H1 (cell line): ENCODE results near the gene THBS3. TPM values are rescaled to one million over a fixed set of nuclear protein-coding genes. Genes with fewer than 3 reads are reported as not detected.

Experiments used
- CTCF ChIA-PET: fragments of 300-600 bp; sonication (Branson Sonifier 250); formaldehyde crosslinking; loops from one replicate; lab custom pipeline; 2021; ENCODE audit not compliant: partially characterized antibody; lab: Charles Lee
- POLR2A ChIA-PET: fragments of 300-600 bp; sonication (Branson Sonifier 250); formaldehyde crosslinking; loops from one replicate; lab custom pipeline; 2021; ENCODE audit warnings: inconsistent platforms; ENCODE audit not compliant: partially characterized antibody; lab: Charles Lee
- DNase-seq, 2 experiments: peaks; one replicate each; pipeline versions ENCODE4 v3.0.0 to v3.0.0-alpha.2; 2010 to 2022; ENCODE audit warnings: low spot score in 2 of 2, low read depth in 1 of 2, mixed read lengths in 1 of 2
- FAIRE-seq: peaks from 2 replicates; lab custom pipeline; 2011; peaks lifted over from hg19 to GRCh38; lab: Jason Lieb, UNC
- H2AFZ ChIP-seq: 2 replicates; pipeline ENCODE4 v1.8.1; 2012; ENCODE audit warnings: low read length, inconsistent platforms
- H2AK5ac ChIP-seq: 2 replicates; pipeline ENCODE4 v1.6.1; 2013; ENCODE audit warnings: low read depth, low read length
- H2BK120ac ChIP-seq: replicated peaks from 2 replicates; pipeline ENCODE3; 2013; ENCODE audit warnings: low read depth, low read length, inconsistent platforms
- H2BK12ac ChIP-seq: 2 replicates; pipeline ENCODE4 v1.6.1; 2013; ENCODE audit warnings: low read depth, low read length
- H2BK15ac ChIP-seq: 2 replicates; pipeline ENCODE4 v1.6.1; 2013; ENCODE audit warnings: low read length
- H2BK20ac ChIP-seq: 2 replicates; pipeline ENCODE4 v1.6.1; 2013; ENCODE audit warnings: low read length
- H2BK5ac ChIP-seq: 2 replicates; pipeline ENCODE4 v1.6.1; 2013; ENCODE audit warnings: low read depth, low read length
- H3K14ac ChIP-seq: 2 replicates; pipeline ENCODE4 v1.6.1; 2013; ENCODE audit warnings: inconsistent platforms; ENCODE audit not compliant: insufficient read length
- H3K18ac ChIP-seq: 2 replicates; pipeline ENCODE4 v1.6.1; 2013; ENCODE audit warnings: low read length; ENCODE audit errors: extremely low read depth
- H3K23ac ChIP-seq: 2 replicates; pipeline ENCODE4 v1.6.1; 2013; ENCODE audit warnings: inconsistent platforms; ENCODE audit not compliant: insufficient read length
- H3K23me2 ChIP-seq: 2 replicates; pipeline ENCODE4 v1.6.1; 2013; ENCODE audit warnings: low read depth, low read length
- H3K27ac ChIP-seq: 2 replicates; pipeline ENCODE4 v1.6.1; 2011; ENCODE audit warnings: low read depth, low read length, inconsistent platforms
- H3K27me3 ChIP-seq, 4 experiments: replicated peaks in 1 of 4; 1 replicate in 1 of 4; 2 replicates in 3 of 4; pipeline versions ENCODE4 v1.6.1 to v1.8.1; 2011 to 2013; ENCODE audit warnings: low read length in 3 of 4, mild to moderate bottlenecking in 3 of 4, inconsistent platforms in 2 of 4, mixed read lengths in 2 of 4, moderate library complexity in 1 of 4; ENCODE audit not compliant: control insufficient read depth in 3 of 4, insufficient read depth in 3 of 4; ENCODE audit errors: extremely low read depth in 1 of 4
- H3K36me3 ChIP-seq, 4 experiments: 2 replicates each; pipeline versions ENCODE4 v1.6.1 to v1.8.1; 2011 to 2013; ENCODE audit warnings: mild to moderate bottlenecking in 4 of 4, low read length in 3 of 4, moderate library complexity in 2 of 4, control low read depth in 1 of 4, inconsistent platforms in 1 of 4; ENCODE audit not compliant: insufficient read depth in 4 of 4, control insufficient read depth in 2 of 4
- H3K4ac ChIP-seq: replicated peaks from 2 replicates; pipeline ENCODE3; 2013; ENCODE audit warnings: low read length, low read depth, mixed read lengths, inconsistent platforms; ENCODE audit not compliant: insufficient read length
- H3K4me1 ChIP-seq, 4 experiments: replicated peaks in 1 of 4; 1 replicate in 1 of 4; 2 replicates in 3 of 4; pipeline versions ENCODE4 v1.6.1 to v1.8.1; 2011 to 2013; ENCODE audit warnings: low read length in 3 of 4, inconsistent platforms in 2 of 4, mixed read lengths in 1 of 4; ENCODE audit not compliant: insufficient read depth in 4 of 4, control insufficient read depth in 3 of 4
- H3K4me2 ChIP-seq, 2 experiments: 2 replicates each; pipeline versions ENCODE4 v1.6.1 to v1.8.1; 2011 to 2013; ENCODE audit warnings: low read depth in 2 of 2, low read length in 2 of 2, control low read depth in 1 of 2, inconsistent platforms in 1 of 2, mild to moderate bottlenecking in 1 of 2; ENCODE audit not compliant: insufficient read depth in 1 of 2
- H3K4me3 ChIP-seq, 4 experiments: fragments of 200-600, 300-600 bp in 1 of 4; sonication (generic), shearing (Covaris generic), sonication (Bioruptor Twin) in 1 of 4; 2 replicates each; pipeline versions ENCODE4 v1.5.1 to v1.8.1; 2011 to 2016; ENCODE audit warnings: low read length in 4 of 4, low read depth in 3 of 4, control low read depth in 2 of 4, inconsistent platforms in 2 of 4, mild to moderate bottlenecking in 2 of 4, mixed read lengths in 1 of 4, moderate library complexity in 1 of 4; ENCODE audit not compliant: insufficient read depth in 2 of 4; ENCODE audit errors: extremely low read depth in 1 of 4
- H3K56ac ChIP-seq: replicated peaks from 2 replicates; pipeline ENCODE3; 2013; ENCODE audit warnings: low read depth, mild to moderate bottlenecking, mixed read lengths, low read length, inconsistent platforms; ENCODE audit not compliant: insufficient read length
- H3K79me1 ChIP-seq: 2 replicates; pipeline ENCODE4 v1.6.1; 2013; ENCODE audit warnings: low read depth, low read length, control low read depth
- H3K79me2 ChIP-seq, 2 experiments: 2 replicates each; pipeline versions ENCODE4 v1.6.1 to v1.8.1; 2012 to 2013; ENCODE audit warnings: low read length in 2 of 2, mild to moderate bottlenecking in 2 of 2, inconsistent platforms in 1 of 2; ENCODE audit not compliant: insufficient read depth in 2 of 2, control insufficient read depth in 1 of 2
- H3K9ac ChIP-seq, 4 experiments: replicated peaks in 1 of 4; 1 replicate in 1 of 4; 2 replicates in 3 of 4; pipeline versions ENCODE4 v1.6.1 to v1.8.1; 2011 to 2013; ENCODE audit warnings: low read depth in 3 of 4, low read length in 3 of 4, control low read depth in 2 of 4, mild to moderate bottlenecking in 2 of 4, moderate library complexity in 2 of 4, inconsistent platforms in 1 of 4; ENCODE audit errors: extremely low read depth in 1 of 4
- H3K9me3 ChIP-seq, 2 experiments: 2 replicates each; pipeline versions ENCODE4 v1.6.1 to v1.8.1; 2012 to 2013; ENCODE audit warnings: mild to moderate bottlenecking in 2 of 2, moderate library complexity in 2 of 2, control low read depth in 1 of 2, inconsistent platforms in 1 of 2, low read depth in 1 of 2, low read length in 1 of 2, mixed read lengths in 1 of 2; ENCODE audit not compliant: insufficient read depth in 2 of 2
- H4K20me1 ChIP-seq, 2 experiments: replicated peaks in 1 of 2; 2 replicates each; pipeline versions ENCODE3 to v1.8.1; 2011 to 2013; ENCODE audit warnings: inconsistent platforms in 2 of 2, low read length in 2 of 2, mild to moderate bottlenecking in 1 of 2; ENCODE audit not compliant: insufficient read depth in 2 of 2, control insufficient read depth in 1 of 2
- H4K5ac ChIP-seq: 2 replicates; pipeline ENCODE4 v1.6.1; 2013; ENCODE audit warnings: low read length, low read depth, mixed read lengths, inconsistent platforms; ENCODE audit not compliant: insufficient read length
- H4K8ac ChIP-seq: 2 replicates; pipeline ENCODE4 v1.8.0; 2013; ENCODE audit warnings: mild to moderate bottlenecking, moderate library complexity, low read length, inconsistent platforms; ENCODE audit not compliant: insufficient read depth; ENCODE audit errors: extremely low read depth
- H4K91ac ChIP-seq: replicated peaks from 2 replicates; pipeline ENCODE3; 2013; ENCODE audit warnings: low read length, mixed read lengths, inconsistent platforms; ENCODE audit not compliant: insufficient read length
- CHD1 ChIP-seq: IDR thresholded peaks from 2 replicates; pipeline ENCODE4 v1.6.1; 2012; ENCODE audit warnings: low read depth, low read length, improper control_type of control experiment
- CREB1 ChIP-seq: IDR thresholded peaks from 2 replicates; pipeline ENCODE4 v1.6.1; 2012; ENCODE audit warnings: inconsistent platforms
- KDM4A ChIP-seq: IDR thresholded peaks from one replicate; pipeline ENCODE4 v1.7.1; 2012; ENCODE audit warnings: low read depth, mild to moderate bottlenecking, moderate library complexity, low read length, inconsistent platforms; ENCODE audit not compliant: severe bottlenecking
- NRF1 ChIP-seq: IDR thresholded peaks from 2 replicates; pipeline ENCODE4 v1.6.1; 2011; ENCODE audit warnings: mild to moderate bottlenecking, low read depth, low read length, improper control_type of control experiment
- SAP30 ChIP-seq: fragments of 300-600 bp; sonication (generic); IDR thresholded peaks from 2 replicates; pipeline ENCODE4 v1.7.1; 2012; ENCODE audit warnings: low read length, moderate library complexity, mild to moderate bottlenecking, inconsistent platforms; ENCODE audit not compliant: insufficient read depth, insufficient replicate concordance
- SIN3A ChIP-seq, 2 experiments: IDR thresholded peaks in 1 of 2; conservative IDR thresholded peaks in 1 of 2; 2 replicates each; pipeline ENCODE4 v1.6.1; 2011 to 2012; ENCODE audit warnings: low read length in 2 of 2, improper control_type of control experiment in 1 of 2, low read depth in 1 of 2, mild to moderate bottlenecking in 1 of 2
- SP4 ChIP-seq: IDR thresholded peaks from 2 replicates; pipeline ENCODE4 v1.6.1; 2012; ENCODE audit warnings: low read length, inconsistent platforms
- SUZ12 ChIP-seq: fragments of 200-600 bp; sonication (generic); IDR thresholded peaks from 2 replicates; pipeline ENCODE4 v1.6.1; 2012; ENCODE audit warnings: mild to moderate bottlenecking, inconsistent platforms, low read length, moderate library complexity, mixed read lengths
- WGBS, 2 experiments: shearing (Covaris generic) in 1 of 2; methylation state at CpG; one replicate each; pipeline versions ENCODE4 v1.1.6 to v1.1.7; 2013 to 2015; ENCODE audit warnings: low lambda C conversion rate in 2 of 2, mixed read lengths in 2 of 2, inconsistent platforms in 1 of 2, low coverage in 1 of 2, missing lambda C conversion rate in 1 of 2; ENCODE audit not compliant: insufficient replicate concordance in 2 of 2, insufficient coverage in 1 of 2, insufficient read length in 1 of 2; ENCODE audit errors: extremely low coverage in 1 of 2, missing lambda C conversion rate in 1 of 2; 5-methylcytosine and 5-hydroxymethylcytosine counted together
- polyA plus RNA-seq, 7 experiments: library from polyadenylated mRNA; depleted of rRNA in 3 of 7; stranded (reverse) in 5 of 7; unstranded in 2 of 7; fragments of >200 nt in 5 of 7; fragments of 200-250 nt in 2 of 7; gene quantifications; 1 replicate in 5 of 7; 2 replicates in 1 of 7; 4 replicates in 1 of 7; pipeline versions ENCODE4 v1.2.1 to v1.2.3, GENCODE V29; 2011 to 2013; ENCODE audit warnings: missing spikeins in 2 of 7, mixed read lengths in 2 of 7
- total RNA-seq: library from RNA; stranded (reverse); fragmentation: NEBNext Ultra II Directional; extraction: Animal tissue kit (Norgen Biotek cat#: 25700); gene quantifications from 2 replicates; pipeline ENCODE4 v1.2.1, GENCODE V29; 2021
- TF ChIP-seq, protein P1 (sequence below): IDR thresholded peaks from 2 replicates; pipeline ENCODE4 v1.6.1; 2011; ENCODE audit warnings: low read depth, mild to moderate bottlenecking, low read length; ENCODE audit not compliant: insufficient read depth

The THBS3 gene
- total and polyA plus RNA-seq, 2 of the 8 experiments (the other 6 are each of a cell fraction or from before 2014, with no cell fraction given), result 3.0 to 3.5 TPM

DNA sequence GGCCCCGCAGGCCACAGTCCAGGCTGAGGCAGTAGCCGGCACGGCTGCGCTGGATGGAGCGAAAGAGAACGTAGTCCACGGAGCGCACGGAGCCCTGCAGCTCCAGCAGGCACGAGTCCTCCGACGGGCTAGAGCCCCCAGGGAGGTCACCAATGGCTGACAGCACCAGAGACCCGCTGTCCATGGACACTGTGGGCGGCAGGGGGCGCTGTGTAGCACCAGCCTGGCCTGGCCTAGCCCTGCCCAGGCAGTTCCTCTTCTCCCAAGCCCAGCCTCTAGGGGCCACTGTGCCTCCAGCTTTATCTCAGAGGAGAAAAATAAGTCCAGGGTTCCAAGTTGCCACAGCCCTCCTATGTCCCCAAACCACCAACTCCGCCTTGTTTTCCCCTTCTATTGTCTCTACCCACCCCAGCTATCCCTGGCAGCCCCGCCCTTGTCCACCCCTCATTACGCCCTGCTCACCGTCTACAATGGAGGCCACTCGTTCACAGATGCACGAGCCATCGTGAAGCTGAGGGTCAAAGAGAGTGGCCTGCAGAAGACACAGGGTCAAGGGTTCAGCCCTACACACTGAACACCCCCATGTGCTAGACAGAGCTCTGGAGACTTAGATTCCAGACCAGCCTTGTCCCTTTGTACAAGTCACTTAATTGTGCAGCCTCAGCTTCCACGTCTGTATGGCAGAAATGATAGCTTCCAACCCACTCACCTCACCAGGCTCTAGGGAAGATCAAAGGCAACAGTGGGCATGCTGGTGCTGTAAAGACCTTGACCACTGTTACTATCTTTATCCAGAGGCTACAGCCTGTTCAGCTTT lies 43.1 kb upstream of the THBS3 start:
- peak overlapping the region; percentile 47 for H4K5ac ChIP-seq
- peak overlapping the region; percentile 11 to 64 (median 58) for H3K4me3 ChIP-seq
- H4K91ac ChIP-seq, result no peak overlapping the region
- no peak overlapping the region for H2AK5ac ChIP-seq
- FAIRE-seq (no peak), DNase-seq (peak in 1 of 2 experiments; percentile 100)
- ChIA-PET POLR2A (interaction anchor here (0.7 to 7.1 kb wide), 22 partner anchors 10 to 335 kb away, joined by 3 to 48 read pairs (median 6); partner anchors contain the start of genes CLK2, FDPS, HCN3 and RUSC1), CTCF (interaction anchor here (0.6 to 15.2 kb wide), 66 partner anchors 10 to 1049 kb away, joined by 3 to 227 read pairs (median 5); partner anchors contain the start of genes ASH1L, CLK2, FDPS and HCN3)
- H2AFZ ChIP-seq, result no peak overlapping the region
- H3K18ac ChIP-seq, result peak overlapping the region; percentile 17; the same call in 1 of the 2 replicates
- H4K20me1 ChIP-seq, result peaks cover 0 to 5% of the 10 kb centered on the region in 2 experiments
- no peak overlapping the region; a peak in 1 of 7 replicates for H3K9ac ChIP-seq
- peak overlapping the region; percentile 90; the same call in 1 of the 2 replicates for H2BK15ac ChIP-seq
- WGBS, 2 experiments, result 24% methylated on average over 22 of the region's 23 CpGs; no CpG with 5 or more reads in 1 of the 2 experiments
- peak overlapping the region; percentile 0 to 91; a peak in 3 of 4 replicates for H3K4me2 ChIP-seq
- H3K9me3 ChIP-seq, result no peaks in the 10 kb centered on the region
- no peak overlapping the region; the same call in 1 of the 2 replicates for H3K27ac ChIP-seq
- peak overlapping the region; percentile 20; the same call in 1 of the 2 replicates for H2BK12ac ChIP-seq
- H3K79me2 ChIP-seq, result 0 out of 4 replicates have a peak, but pooled peaks cover 0 to 3% of the 10 kb centered on the region in 2 experiments
- no peak overlapping the region for H3K14ac ChIP-seq
- no peak overlapping the region for H3K56ac ChIP-seq
- no peak overlapping the region for H2BK120ac ChIP-seq
- no peak overlapping the region for H3K4ac ChIP-seq
- peak overlapping the region; percentile 87; the same call in 1 of the 2 replicates for H4K8ac ChIP-seq
- H3K36me3 ChIP-seq, result peaks cover 0 to 9% (median 2%) of the 10 kb centered on the region in 4 experiments; a peak in 2 of 8 replicates
- H2BK5ac ChIP-seq, result no peak overlapping the region
- peaks cover 12% of the 10 kb centered on the region; the same call in 1 of the 2 replicates for H3K23me2 ChIP-seq
- H2BK20ac ChIP-seq, result no peak overlapping the region
- H3K23ac ChIP-seq, result no peak overlapping the region
- no peaks in the 10 kb centered on the region for H3K79me1 ChIP-seq
- peaks cover 0 to 8% (median 4%) of the 10 kb centered on the region in 4 experiments; a peak in 2 of 7 replicates for H3K27me3 ChIP-seq
- H3K4me1 ChIP-seq, result peaks cover 0 to 20% (median 13%) of the 10 kb centered on the region in 4 experiments; a peak in 6 of 7 replicates
- TF ChIP-seq KDM4A (peak; percentile 67), SUZ12 (no peak), NRF1 (no peak), SAP30 (peak; percentile 41), CREB1 (peak; percentile 66), SP4 (peak; percentile 45; the same call in 1 of the 2 replicates), SIN3A (conservative IDR thresholded peaks at IDR 0.05 in 1 of 2, IDR thresholded peaks at IDR 0.05 in 1 of 2; ENCODE audit: low read depth in 1 of 2, low read length in 2 of 2) (peak; percentile 89 to 94; a peak in 3 of 4 replicates), CHD1 (no peak)
- TF ChIP-seq, protein P1, sequence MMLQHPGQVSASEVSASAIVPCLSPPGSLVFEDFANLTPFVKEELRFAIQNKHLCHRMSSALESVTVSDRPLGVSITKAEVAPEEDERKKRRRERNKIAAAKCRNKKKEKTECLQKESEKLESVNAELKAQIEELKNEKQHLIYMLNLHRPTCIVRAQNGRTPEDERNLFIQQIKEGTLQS, result 0 out of 2 replicates have a peak, but pooled peaks have one; percentile 4
